T-helper 2 cell treated with Interferon-gamma antibody and Interleukin-4, amounts not matched to agents 100 ng/mL and 5 ng/mL, for 36 hours (primary cell): ENCODE data around the gene OTULINL. TPM values are rescaled to one million over a fixed set of nuclear protein-coding genes. Genes with fewer than 3 reads are reported as not detected.

ENCODE experiments used
- intact Hi-C: fragments of 100-400 bp; cut with micrococcal nuclease; formaldehyde crosslinking; loops from one replicate; pipeline ENCODE4 v1.15.1; 2023
- total RNA-seq: library from RNA; stranded (reverse); gene quantifications from 2 replicates; pipeline ENCODE4 v1.2.3, GENCODE V29; 2022

OTULINL gene
- total RNA-seq, 1 donor from 2014 or later = 36.3 TPM

DNA sequence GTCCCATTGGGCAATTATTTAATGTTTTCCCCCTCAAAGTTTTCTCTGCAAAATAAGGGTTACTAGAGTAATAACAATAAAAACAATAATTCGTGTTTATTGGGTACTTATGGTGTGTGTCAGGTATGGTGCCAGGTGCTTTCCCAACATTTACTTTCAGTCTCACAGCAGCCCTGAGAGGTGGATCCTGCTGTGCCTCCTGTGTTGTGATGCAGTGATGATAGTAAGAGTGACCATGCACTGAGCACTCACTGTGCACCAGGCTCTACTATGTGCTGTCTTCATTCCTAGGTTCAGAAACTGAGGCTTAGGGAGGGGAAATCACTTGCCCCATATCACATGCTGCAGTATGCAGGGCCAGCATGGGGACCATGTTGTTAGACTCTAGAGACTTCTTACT, 15.5 kb downstream of the OTULINL start:
- intact Hi-C loops = no loop called here

GRCh38 chr5:14598225-14598624, 16.6 kb downstream of the OTULINL start:
- intact Hi-C loops = no loop called here

DNA sequence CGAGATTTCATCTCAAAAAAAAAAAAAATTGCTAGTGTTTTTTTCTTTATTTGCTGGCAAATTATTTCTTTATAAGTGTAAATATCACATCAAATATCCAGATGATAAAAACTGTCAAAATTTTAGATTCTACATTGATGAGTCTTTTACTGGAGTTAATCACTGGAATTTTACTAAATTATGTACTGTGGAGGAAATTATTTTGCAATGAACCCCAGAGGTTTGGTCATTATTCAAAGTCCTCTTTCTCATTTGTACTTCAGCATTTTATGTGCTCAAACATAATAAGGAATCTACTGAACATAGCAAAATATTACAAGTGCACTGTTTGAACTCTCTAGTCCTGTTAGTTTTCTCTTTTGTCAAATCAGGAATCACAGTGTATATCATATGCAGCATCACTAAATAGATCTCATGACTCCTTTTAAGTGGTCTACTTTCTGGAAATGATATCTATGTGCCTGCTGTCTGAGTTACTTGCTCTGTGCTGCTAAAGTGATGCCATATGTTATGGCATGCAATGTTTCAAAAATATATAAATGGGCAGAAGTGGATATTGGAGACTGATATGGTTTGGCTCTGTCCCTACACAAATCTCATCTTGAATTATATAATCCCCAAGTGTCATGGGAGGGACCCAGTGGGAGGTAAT, 18.0 kb downstream of the OTULINL start:
- intact Hi-C loops = no loop called here

DNA sequence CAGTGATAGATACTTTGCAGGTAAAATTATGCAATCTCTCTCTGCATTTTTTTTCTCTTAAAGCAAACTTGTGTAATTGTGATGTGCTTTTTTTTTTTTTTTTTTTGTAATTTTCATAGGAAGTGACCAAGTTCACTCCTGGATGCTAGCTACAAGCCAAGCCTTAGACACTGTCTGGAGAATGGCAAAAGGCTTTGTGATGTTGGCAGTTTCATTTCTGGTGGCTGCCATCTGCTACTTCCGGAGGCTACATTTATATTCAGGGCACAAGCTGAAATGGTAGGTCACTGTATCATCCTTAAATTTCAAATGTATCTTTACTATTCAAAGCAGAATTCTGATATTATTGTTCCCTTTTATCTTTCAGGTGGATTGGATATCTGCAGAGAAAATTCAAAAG, 19.3 kb downstream of the OTULINL start:
- intact Hi-C loops = no loop called here

GRCh38 chr5:14603141-14603540, 21.5 kb downstream of the OTULINL start:
- intact Hi-C loops = no loop called here

DNA sequence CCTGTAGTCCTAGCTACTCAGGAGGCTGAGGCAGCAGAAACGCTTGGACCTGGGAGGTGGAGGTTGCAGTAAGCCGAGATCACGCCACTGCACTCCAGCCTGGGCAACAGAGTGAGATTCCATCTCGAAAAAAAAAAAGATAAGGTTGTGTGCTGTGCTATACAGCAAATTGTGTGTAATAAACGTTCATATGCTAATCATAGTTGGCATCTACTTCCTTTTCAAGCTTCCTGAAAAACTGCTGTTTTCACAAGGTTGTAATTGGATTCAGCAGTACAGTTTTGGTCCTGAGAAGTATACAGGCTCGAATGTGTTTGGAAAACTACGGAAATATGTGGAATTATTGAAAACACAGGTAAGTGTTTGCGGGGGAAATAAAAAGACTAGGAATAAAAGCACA, 25.5 kb downstream of the OTULINL start:
- intact Hi-C loops = no loop called here

- intact Hi-C loops = no loop called here
These were observed 26.6 kb downstream of the OTULINL start for GRCh38 chr5:14608169-14608568.

DNA sequence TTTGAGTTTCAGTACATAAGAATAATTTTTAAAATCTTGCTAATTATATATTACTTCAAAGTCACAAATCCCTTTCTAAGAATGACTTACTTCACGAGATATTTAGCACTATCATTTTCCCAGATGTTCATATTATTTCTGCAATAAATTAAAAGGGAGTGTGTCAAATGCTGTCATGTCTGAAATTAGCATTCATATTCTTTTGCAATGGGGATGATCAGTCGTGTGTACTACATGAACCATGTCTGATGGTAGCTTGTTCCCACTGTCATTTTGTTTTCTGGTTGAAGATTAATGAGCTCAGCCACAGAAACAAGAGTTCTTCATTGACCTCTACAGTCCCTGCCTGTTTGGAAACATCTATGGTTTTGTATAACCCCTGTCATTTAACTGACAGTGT, 30.1 kb downstream of the OTULINL start:
- intact Hi-C loops = no loop called here

GRCh38 chr5:14614490-14614889, 32.9 kb downstream of the OTULINL start:
- intact Hi-C loops = no loop called here

- intact Hi-C loops = no loop called here
These were observed 33.8 kb downstream of the OTULINL start for GRCh38 chr5:14615365-14615764.

DNA sequence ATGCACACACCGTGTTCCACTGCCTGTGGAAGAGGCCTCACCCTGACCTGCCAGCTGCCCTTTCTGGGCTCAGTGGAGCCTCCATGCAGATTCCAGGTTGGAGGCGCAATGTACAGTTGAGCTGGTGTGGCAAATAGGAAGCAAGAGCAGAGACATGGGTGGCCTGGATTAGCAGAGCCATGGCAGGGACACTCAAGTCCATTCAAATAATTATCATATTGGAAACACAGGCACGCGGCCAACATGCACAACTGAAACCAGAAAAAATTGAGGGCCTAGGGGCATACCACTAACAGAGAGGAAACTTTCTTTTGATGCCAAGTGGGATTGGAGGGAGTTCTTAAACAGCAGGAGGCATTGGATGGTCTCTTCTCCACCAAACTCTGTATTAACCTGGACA, 35.8 kb downstream of the OTULINL start:
- intact Hi-C loops = no loop called here

DNA sequence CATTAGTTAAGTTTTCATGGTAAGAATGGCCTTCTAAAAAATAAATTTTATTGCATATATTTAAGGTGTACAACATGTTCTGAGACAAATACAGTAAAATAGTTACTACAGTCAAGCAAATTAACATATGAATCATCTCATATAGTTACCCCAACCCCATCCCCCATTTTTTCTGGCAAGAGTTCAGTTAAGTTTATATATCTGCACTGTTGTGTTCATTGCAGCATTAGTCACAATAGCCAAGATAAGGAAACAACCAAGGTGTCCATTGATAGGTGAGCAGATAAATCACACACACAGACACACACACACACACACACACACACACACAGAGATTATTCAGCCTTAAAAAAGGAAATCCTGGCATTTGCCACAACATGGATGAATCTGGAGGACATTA, 45.7 kb downstream of the OTULINL start:
- intact Hi-C loops = loop anchor here (5.0 kb wide), 1 partner anchor 35 kb away; no protein-coding TSS in a partner anchor

GRCh38 chr5:14628346-14628745, 46.8 kb downstream of the OTULINL start:
- intact Hi-C loops = loop anchor here (5.0 kb wide), 1 partner anchor 36 kb away; no protein-coding TSS in a partner anchor

DNA sequence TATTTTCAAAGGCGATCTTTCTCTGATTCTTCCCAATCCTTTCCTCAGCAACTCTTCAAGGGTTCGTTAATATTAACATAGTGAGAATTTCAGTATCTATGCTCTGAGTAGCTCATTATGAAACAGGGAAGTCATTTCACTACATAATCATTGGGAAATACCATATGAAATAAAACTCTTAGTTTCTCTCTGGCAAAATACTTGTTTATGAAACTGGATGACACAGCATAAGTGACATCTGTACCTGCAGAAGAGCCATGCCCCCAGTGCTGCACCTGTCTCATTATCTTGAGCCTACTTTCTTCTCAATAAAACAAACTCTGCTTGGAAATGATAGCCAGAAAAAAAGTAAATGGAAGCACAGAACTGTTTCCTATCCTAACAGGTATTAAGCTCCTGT, 49.1 kb downstream of the OTULINL start:
- intact Hi-C loops = no loop called here

- intact Hi-C loops = no loop called here
These were observed 54.1 kb downstream of the OTULINL start for GRCh38 chr5:14635656-14636055.

DNA sequence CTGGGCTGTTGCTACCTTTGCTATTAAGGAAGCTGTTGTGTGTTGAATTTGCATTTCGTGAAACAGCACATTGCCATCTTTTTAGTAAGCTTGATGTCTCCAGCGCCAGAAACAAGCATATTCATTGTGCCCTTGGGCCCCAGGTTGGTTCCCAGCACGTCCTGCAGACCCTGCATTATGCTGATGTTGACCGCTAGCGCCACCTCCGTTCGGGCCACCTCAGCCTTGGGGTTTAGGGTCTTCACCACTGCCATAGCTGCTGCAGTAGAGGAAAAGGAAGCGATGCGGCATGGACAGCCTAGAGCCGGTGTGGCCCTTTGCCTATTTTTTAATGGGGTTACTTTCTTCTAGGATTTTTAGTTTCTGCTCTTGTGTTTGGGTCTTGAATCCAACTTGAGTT, 59.2 kb downstream of the OTULINL start:
- intact Hi-C loops = no loop called here

DNA sequence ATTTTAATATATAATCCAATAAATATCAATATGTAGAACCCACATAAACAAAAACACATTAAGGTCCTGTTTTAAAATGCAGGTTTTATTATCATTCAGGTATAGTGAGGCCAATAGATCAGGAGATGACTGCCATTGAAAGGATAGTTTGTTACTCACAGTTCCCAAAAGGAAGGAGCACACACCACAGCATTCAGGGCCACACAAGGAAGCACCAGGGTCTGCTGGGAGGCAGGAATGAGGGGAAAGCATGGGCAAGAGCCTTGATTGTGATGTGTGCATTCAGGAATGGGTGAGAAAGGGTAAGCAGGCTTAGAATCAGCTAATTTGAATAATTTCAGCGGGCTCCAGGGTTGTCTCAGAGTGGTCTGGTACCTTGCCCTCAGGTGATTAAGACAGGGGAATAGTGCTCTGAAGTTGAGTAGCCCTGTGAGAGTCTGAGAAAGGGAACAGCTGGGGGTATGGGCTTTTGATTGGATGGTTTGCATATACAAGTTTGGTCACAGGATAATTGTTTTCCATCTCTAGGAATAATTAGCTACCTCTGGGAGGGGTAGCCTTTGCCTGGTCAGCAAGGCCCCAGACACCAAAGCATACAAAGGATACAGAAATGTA, 63.1 kb downstream of the OTULINL start:
- intact Hi-C loops = no loop called here

DNA sequence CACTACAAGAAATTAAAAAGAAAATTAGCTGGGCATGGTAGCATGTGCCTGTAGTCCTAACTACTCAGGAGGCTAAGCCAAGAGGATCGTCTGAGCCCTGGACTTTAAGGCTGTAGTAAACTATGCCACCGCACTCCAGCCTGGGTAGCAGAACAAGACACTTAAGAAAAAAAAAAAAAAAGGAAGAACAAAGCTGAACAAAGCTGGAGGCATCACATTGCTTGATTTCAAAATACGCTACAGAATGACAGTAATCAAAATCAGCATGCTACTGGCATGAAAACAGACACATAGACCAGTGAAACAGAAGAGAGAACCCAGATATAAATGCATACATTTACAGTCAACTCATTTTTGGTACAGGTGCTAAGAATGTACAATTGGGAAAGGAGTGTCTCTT, 68.5 kb downstream of the OTULINL start:
- intact Hi-C loops = no loop called here

DNA sequence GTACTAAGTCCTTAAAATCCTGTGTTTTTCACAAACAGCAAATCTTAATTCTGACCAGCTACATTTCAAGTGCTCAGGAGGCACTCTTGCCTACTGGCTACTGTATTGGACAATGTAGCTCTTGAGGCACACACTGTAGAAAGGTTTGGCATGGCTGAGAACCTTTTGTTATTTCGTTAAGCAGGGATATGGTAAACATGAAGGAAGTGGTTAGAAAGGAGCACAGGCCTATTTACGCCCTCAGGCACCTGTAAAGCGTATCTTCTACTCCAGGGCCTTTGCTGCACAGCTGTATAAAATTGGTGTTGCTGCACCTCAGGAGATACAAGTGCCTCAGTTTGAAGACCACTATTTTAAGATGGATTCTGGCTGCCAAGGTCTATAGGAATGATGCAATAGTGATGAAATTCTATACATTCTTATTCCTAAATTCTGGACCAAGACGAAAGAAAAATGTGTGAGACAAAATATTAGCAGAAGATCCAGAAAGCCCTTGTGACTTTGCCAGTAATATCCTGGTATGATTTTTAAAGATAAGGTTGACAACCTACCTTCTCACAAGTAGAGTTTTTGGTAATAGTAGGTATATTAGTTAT, 73.7 kb downstream of the OTULINL start:
- intact Hi-C loops = no loop called here

DNA sequence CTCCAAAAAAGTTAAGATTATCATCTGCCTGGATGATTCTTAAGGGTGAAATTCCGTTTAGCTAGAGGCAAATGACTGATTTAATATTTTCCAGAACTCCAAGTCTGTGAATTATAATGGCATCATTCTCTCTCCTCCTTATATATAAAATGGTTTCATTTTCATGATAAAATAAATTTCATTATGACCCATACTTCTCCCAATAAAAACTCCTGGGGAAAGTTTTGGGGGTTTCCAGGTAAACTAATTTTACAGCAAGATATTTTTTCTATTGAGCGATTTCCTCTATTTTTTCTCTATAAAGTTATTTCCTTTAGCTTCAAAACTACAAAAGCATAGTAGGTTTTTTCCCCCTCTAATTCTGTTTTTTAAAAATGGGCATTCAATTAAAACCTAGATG, 75.3 kb downstream of the OTULINL start:
- intact Hi-C loops = no loop called here

GRCh38 chr5:14659821-14660607, 78.4 kb downstream of the OTULINL start:
- intact Hi-C loops = loop anchor here (5.0 to 10.0 kb wide), 2 partner anchors 248 to 1955 kb away; partner anchors contain the start of gene RETREG1

GRCh38 chr5:14660833-14661232, 79.2 kb downstream of the OTULINL start:
- intact Hi-C loops = loop anchor here (5.0 to 10.0 kb wide), 2 partner anchors 249 to 1954 kb away; partner anchors contain the start of gene RETREG1
